KMS-11 (cell line): ENCODE measurements around the gene UTS2B.

Experiments used
- H2AFZ ChIP-seq: fragments of 200-600 bp; sonication (generic); 2 replicates; pipeline ENCODE4 v1.6.1; 2016; ENCODE audit warnings: antibody characterized with exemption, mixed run types, low read depth
- H3K27ac ChIP-seq: fragments of 200-600 bp; sonication (generic); 2 replicates; pipeline ENCODE4 v1.6.1; 2016; ENCODE audit warnings: mild to moderate bottlenecking, mixed run types
- H3K27me3 ChIP-seq: fragments of 200-600 bp; sonication (generic); 2 replicates; pipeline ENCODE4 v1.6.1; 2017; ENCODE audit warnings: mild to moderate bottlenecking, low read depth, mixed run types, moderate library complexity; ENCODE audit not compliant: insufficient read depth
- H3K36me3 ChIP-seq: fragments of 200-600 bp; sonication (generic); 2 replicates; pipeline ENCODE4 v1.6.1; 2017; ENCODE audit warnings: mild to moderate bottlenecking, mixed run types; ENCODE audit not compliant: insufficient read depth
- H3K4me1 ChIP-seq: fragments of 200-600 bp; sonication (generic); 2 replicates; pipeline ENCODE4 v1.6.1; 2016; ENCODE audit warnings: mild to moderate bottlenecking, low read depth, mixed run types; ENCODE audit not compliant: poor library complexity, severe bottlenecking
- H3K4me2 ChIP-seq: fragments of 200-600 bp; sonication (generic); 2 replicates; pipeline ENCODE4 v1.7.0; 2016; ENCODE audit warnings: mild to moderate bottlenecking, mixed run types
- H3K4me3 ChIP-seq: fragments of 200-600 bp; sonication (generic); IDR thresholded peaks from 2 replicates; pipeline ENCODE4 v1.6.1; 2017; ENCODE audit warnings: low read depth, low read length, mixed read lengths; ENCODE audit not compliant: insufficient read depth
- H3K79me2 ChIP-seq: fragments of 200-600 bp; sonication (generic); 2 replicates; pipeline ENCODE4 v1.6.1; 2016; ENCODE audit warnings: low read depth, mixed run types; ENCODE audit not compliant: insufficient read depth
- H3K9ac ChIP-seq: fragments of 200-600 bp; sonication (generic); 2 replicates; pipeline ENCODE4 v1.6.1; 2016; ENCODE audit warnings: mild to moderate bottlenecking, mixed run types
- H4K20me1 ChIP-seq: fragments of 200-600 bp; sonication (generic); 2 replicates; pipeline ENCODE4 v1.6.1; 2016; ENCODE audit warnings: mild to moderate bottlenecking, mixed run types; ENCODE audit not compliant: insufficient read depth
- TF ChIP-seq, protein P1 (sequence below): fragments of 200-600 bp; sonication (generic); conservative IDR thresholded peaks from 2 replicates; pipeline ENCODE4 v1.6.1; 2017; ENCODE audit warnings: low read depth, mild to moderate bottlenecking, antibody characterized with exemption, low read length, moderate library complexity, mixed read lengths

Gene UTS2B

DNA sequence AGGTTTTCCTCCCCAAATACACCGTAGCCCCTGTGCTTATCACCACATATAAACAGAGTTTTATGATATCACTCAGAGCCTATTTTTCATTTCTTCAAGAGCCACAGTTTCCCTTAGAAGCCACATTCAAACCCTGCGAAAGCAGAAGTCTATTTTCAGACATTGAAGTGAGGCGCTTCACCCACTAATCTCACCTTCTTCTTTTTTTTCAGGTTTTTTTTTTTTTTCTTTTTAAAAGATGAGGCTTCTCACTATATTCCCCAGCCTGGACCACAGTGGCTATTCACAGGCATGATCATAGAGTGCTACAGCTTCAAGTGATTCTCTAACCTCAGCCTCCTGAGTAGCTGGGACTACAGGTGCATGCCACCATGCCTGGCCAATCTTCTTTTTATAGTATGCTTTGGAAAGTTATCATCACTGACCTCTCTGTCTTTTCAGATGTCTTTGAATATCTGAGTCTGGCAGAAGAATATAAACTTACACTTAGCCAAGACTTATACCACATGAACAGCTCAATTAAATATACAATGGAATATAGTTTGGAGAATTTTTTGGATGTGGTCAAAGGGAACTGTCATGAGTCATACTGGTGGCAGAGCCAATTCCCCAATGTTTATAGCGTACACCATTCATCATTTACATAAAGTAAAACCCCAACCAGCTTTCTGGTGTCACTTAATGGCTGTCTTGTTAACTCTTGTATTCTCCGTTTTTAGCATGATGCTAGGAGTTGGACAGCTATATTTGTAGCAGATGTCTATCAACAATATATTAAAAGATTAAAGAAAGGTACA is 60.8 kb downstream of the UTS2B start:
- no peak overlapping the region for H3K27ac ChIP-seq
- H3K79me2 ChIP-seq = no peaks in the 10 kb centered on the region
- TF ChIP-seq, protein P1, sequence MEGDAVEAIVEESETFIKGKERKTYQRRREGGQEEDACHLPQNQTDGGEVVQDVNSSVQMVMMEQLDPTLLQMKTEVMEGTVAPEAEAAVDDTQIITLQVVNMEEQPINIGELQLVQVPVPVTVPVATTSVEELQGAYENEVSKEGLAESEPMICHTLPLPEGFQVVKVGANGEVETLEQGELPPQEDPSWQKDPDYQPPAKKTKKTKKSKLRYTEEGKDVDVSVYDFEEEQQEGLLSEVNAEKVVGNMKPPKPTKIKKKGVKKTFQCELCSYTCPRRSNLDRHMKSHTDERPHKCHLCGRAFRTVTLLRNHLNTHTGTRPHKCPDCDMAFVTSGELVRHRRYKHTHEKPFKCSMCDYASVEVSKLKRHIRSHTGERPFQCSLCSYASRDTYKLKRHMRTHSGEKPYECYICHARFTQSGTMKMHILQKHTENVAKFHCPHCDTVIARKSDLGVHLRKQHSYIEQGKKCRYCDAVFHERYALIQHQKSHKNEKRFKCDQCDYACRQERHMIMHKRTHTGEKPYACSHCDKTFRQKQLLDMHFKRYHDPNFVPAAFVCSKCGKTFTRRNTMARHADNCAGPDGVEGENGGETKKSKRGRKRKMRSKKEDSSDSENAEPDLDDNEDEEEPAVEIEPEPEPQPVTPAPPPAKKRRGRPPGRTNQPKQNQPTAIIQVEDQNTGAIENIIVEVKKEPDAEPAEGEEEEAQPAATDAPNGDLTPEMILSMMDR = no peak
- no peaks in the 10 kb centered on the region for H3K27me3 ChIP-seq
- H3K4me1 ChIP-seq = no peaks in the 10 kb centered on the region
- H3K4me2 ChIP-seq = no peak overlapping the region
- no peak overlapping the region for H3K9ac ChIP-seq
- no peak overlapping the region for H2AFZ ChIP-seq
- H3K36me3 ChIP-seq = no peaks in the 10 kb centered on the region
- H4K20me1 ChIP-seq = no peaks in the 10 kb centered on the region
- no peak overlapping the region for H3K4me3 ChIP-seq

DNA sequence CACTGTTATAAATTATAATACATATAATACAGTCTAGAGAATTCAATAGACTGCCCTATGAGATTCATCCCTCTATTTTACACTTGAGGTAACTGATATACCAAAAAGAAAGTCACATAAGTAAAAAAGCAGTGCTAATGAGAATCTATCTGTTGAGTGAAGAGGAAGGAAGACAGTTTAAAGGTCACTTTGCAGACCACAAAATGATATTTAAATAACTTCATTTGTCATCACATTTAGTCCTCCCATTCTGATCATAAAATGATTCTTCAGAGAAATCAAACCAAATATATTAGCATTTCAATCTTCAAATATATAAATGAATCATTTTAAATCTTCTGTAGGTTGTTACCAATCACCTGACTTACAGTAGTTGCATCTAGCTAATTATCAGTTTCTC is 61.6 kb downstream of the UTS2B start:
- TF ChIP-seq, protein P1 = no peak
- Histone ChIP-seq H3K27me3 (no peaks in the 10 kb centered on the region), H4K20me1 (no peaks in the 10 kb centered on the region), H3K4me3 (no peak overlapping the region), H2AFZ (no peak overlapping the region), H3K79me2 (no peaks in the 10 kb centered on the region), H3K9ac (no peak overlapping the region), H3K4me2 (no peak overlapping the region), H3K36me3 (no peaks in the 10 kb centered on the region), H3K4me1 (no peaks in the 10 kb centered on the region), H3K27ac (no peak overlapping the region)

DNA sequence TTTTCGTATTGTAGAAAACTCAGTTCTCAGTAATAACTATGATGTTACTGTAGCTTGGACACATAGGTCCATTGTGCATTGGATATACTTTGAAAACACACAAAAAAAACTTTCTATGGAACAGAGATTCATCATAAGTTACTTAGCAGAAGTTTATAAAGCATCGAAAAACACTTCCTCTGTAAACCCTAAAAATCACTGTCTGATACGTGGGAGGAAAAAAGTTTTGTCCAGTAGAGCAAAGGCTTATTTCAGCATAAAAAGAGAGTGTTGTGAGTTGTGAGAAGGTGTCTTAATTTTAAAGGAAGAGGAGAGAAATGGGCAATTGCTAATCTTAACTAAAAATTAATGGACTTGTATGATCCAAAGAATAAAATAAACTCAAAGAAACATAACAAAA is 66.5 kb downstream of the UTS2B start:
- no peaks in the 10 kb centered on the region for H3K4me1 ChIP-seq
- TF ChIP-seq, protein P1 = no peak
- H3K9ac ChIP-seq = no peak overlapping the region
- H2AFZ ChIP-seq = no peak overlapping the region
- no peak overlapping the region for H3K4me2 ChIP-seq
- H3K27ac ChIP-seq = no peak overlapping the region
- H3K4me3 ChIP-seq = no peak overlapping the region
- no peaks in the 10 kb centered on the region for H4K20me1 ChIP-seq
- H3K79me2 ChIP-seq = no peaks in the 10 kb centered on the region
- H3K27me3 ChIP-seq = no peaks in the 10 kb centered on the region
- no peaks in the 10 kb centered on the region for H3K36me3 ChIP-seq

DNA sequence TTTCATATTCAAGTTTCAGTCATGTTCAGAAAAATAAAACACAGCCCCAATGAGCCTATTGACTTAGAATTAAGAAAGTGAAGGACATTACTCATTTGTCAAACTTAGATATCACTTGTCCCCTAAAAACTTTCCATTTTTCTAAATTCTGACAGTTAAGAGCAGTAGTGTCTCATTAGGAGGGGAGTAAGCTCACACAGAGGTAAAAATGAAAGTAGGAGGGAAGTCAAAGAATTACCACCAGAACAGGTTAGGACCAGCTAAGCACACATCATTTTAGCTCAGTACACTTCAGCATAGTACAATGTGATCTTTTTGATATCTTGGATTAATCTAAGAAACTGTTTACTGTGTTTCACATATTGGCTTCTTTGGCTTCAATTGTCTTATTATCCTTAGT is 67.0 kb downstream of the UTS2B start:
- Histone ChIP-seq H3K4me1 (no peaks in the 10 kb centered on the region), H4K20me1 (no peaks in the 10 kb centered on the region), H3K9ac (no peak overlapping the region), H3K79me2 (no peaks in the 10 kb centered on the region), H3K27ac (no peak overlapping the region), H3K27me3 (no peaks in the 10 kb centered on the region), H2AFZ (no peak overlapping the region), H3K36me3 (no peaks in the 10 kb centered on the region), H3K4me2 (no peak overlapping the region), H3K4me3 (no peak overlapping the region)
- TF ChIP-seq, protein P1 = no peak
